Measurements from ENCODE around the gene BCS1L.

The BCS1L gene

GRCh38 chr2:218662827-218663226 is 3.3 kb downstream of the BCS1L start:
- no peak for DNase-seq

- DNase-seq: no peak
These were observed 4.4 kb downstream of the BCS1L start for GRCh38 chr2:218663901-218664300.

GRCh38 chr2:218664653-218665052 is 5.2 kb downstream of the BCS1L start:
- no peak for DNase-seq

- DNase-seq: no peak
These were observed 11.7 kb downstream of the BCS1L start for GRCh38 chr2:218671097-218671653.

- DNase-seq: peak; percentile 78 to 85
These were observed 12.4 kb downstream of the BCS1L start, which contains the start of the genes RNF25 and STK36 for GRCh38 chr2:218671654-218672566. Gene RNF25 (minus strand): TSS chr2:218672002. CDS start chr2:218671970, 32 bp downstream. Gene STK36 (plus strand): TSS chr2:218672086. CDS start chr2:218672830, 744 bp downstream.

- DNase-seq: no peak
These were observed 19.6 kb downstream of the BCS1L start for GRCh38 chr2:218679119-218679518.

- no peak for DNase-seq
These were observed 20.6 kb downstream of the BCS1L start for GRCh38 chr2:218680061-218680460.

- DNase-seq: peak in 1 of 2 experiments; percentile 12
These were observed 28.0 kb downstream of the BCS1L start for GRCh38 chr2:218687400-218688060.

GRCh38 chr2:218691234-218691633 is 31.8 kb downstream of the BCS1L start:
- DNase-seq: no peak

GRCh38 chr2:218694405-218695145 is 35.1 kb downstream of the BCS1L start:
- DNase-seq: no peak

- DNase-seq: no peak
These were observed 39.4 kb downstream of the BCS1L start for GRCh38 chr2:218698885-218699284.

- no peak for DNase-seq
These were observed 42.3 kb downstream of the BCS1L start for GRCh38 chr2:218701806-218702205.

GRCh38 chr2:218703341-218703740 is 43.9 kb downstream of the BCS1L start:
- no peak for DNase-seq

- DNase-seq: no peak
These were observed 48.6 kb downstream of the BCS1L start for GRCh38 chr2:218708086-218708485.

GRCh38 chr2:218709908-218710307 is 50.4 kb downstream of the BCS1L start:
- DNase-seq: no peak

GRCh38 chr2:218710334-218710686 is 50.8 kb downstream of the BCS1L start:
- DNase-seq: peak in 1 of 2 experiments; percentile 20

GRCh38 chr2:218710687-218711549 is 51.4 kb downstream of the BCS1L start, which contains the start of gene TTLL4:
Gene TTLL4 (plus strand): TSS chr2:218710835. CDS start chr2:218737677, 26,842 bp downstream.
- DNase-seq: peak; percentile 95 to 96

- no peak for DNase-seq
These were observed 52.1 kb downstream of the BCS1L start for GRCh38 chr2:218711550-218711929.
